Measurements from ENCODE around the gene TSFM. TPM values are rescaled to one million over a fixed set of nuclear protein-coding genes. Genes with fewer than 3 reads are reported as not detected.

Gene TSFM
- total and polyA plus RNA-seq, 2 of the 13 experiments (the other 11 are each of a cell fraction or from before 2014, with no cell fraction given) = 29.8 to 68.3 TPM

DNA sequence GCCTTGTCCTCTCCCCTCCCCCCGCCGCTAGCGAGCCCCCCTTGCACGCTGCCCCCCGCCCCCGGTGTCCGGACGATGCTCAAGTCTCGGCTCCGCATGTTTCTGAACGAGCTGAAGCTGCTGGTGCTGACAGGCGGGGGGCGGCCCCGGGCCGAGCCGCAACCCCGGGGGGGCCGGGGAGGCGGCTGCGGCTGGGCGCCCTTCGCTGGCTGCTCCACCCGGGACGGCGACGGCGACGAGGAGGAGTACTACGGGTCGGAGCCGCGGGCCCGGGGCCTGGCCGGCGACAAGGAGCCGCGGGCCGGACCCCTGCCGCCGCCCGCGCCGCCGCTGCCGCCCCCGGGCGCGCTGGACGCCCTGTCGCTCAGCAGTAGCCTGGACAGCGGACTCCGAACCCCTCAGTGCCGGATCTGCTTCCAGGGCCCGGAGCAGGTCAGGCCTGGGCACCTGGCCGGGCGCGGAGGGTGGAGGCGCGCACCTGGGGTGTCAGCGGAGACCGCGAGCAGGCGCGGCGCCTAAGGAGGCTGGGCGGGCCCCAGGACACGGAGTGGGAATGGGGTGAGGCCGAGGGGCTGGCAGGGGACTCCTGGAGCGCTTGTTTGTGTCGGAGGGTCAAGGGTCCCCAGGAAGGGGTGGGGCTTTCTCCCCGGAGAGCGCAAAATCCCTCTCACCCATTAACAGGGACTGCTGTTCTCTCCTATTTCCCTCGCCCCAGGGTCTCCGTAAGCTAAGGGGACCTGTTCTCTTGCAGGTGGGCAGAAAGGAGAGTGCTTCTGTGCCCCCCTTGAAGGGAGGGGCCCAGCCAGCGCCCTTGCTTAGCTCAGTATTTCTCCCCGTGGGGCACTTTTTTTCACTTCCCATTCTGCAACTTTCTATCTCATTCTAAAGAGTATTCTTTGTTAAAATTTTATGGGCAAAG, 26.9 kb upstream of the TSFM start (continued):
- peak; percentile 45; the same call in 1 of the 2 replicates for TF ChIP-seq RXRA (CRISPR knock-in tag; IDR thresholded peaks at IDR 0.05)
- peak; percentile 62 for TF ChIP-seq HNRNPLL (IDR thresholded peaks at IDR 0.05; ENCODE audit: low read depth, low read length, poor library complexity, severe bottlenecking)
- TF ChIP-seq ZNF670 (CRISPR knock-in tag; IDR thresholded peaks at IDR 0.05; ENCODE audit: borderline replicate concordance) = 0 out of 2 replicates have a peak, but pooled peaks have one; percentile 48
- peak; percentile 66; the same call in 1 of the 2 replicates for TF ChIP-seq ZNF232 (CRISPR knock-in tag; IDR thresholded peaks at IDR 0.05; ENCODE audit: borderline replicate concordance)
- 0 out of 3 replicates have a peak, but pooled peaks have one; percentile 31 for TF ChIP-seq MXI1 (IDR thresholded peaks at IDR 0.05; ENCODE audit: borderline replicate concordance, low read depth, low read length)
- TF ChIP-seq, protein P1, sequence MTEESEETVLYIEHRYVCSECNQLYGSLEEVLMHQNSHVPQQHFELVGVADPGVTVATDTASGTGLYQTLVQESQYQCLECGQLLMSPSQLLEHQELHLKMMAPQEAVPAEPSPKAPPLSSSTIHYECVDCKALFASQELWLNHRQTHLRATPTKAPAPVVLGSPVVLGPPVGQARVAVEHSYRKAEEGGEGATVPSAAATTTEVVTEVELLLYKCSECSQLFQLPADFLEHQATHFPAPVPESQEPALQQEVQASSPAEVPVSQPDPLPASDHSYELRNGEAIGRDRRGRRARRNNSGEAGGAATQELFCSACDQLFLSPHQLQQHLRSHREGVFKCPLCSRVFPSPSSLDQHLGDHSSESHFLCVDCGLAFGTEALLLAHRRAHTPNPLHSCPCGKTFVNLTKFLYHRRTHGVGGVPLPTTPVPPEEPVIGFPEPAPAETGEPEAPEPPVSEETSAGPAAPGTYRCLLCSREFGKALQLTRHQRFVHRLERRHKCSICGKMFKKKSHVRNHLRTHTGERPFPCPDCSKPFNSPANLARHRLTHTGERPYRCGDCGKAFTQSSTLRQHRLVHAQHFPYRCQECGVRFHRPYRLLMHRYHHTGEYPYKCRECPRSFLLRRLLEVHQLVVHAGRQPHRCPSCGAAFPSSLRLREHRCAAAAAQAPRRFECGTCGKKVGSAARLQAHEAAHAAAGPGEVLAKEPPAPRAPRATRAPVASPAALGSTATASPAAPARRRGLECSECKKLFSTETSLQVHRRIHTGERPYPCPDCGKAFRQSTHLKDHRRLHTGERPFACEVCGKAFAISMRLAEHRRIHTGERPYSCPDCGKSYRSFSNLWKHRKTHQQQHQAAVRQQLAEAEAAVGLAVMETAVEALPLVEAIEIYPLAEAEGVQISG (CRISPR knock-in tag; IDR thresholded peaks at IDR 0.05) = peak; percentile 63; the same call in 1 of the 2 replicates
- TF ChIP-seq KLF13 (CRISPR knock-in tag; IDR thresholded peaks at IDR 0.05) = 0 out of 2 replicates have a peak, but pooled peaks have one; percentile 40
- TF ChIP-seq ETV6 (CRISPR knock-in tag; conservative IDR thresholded peaks at IDR 0.05) = no peak
- TF ChIP-seq ZNF317 (CRISPR knock-in tag; IDR thresholded peaks at IDR 0.05) = peak; percentile 42; the same call in 1 of the 2 replicates
- TF ChIP-seq ZNF556 (CRISPR knock-in tag; IDR thresholded peaks at IDR 0.05; ENCODE audit: borderline replicate concordance) = peak; percentile 69; the same call in 1 of the 2 replicates
- TF ChIP-seq, protein P2, sequence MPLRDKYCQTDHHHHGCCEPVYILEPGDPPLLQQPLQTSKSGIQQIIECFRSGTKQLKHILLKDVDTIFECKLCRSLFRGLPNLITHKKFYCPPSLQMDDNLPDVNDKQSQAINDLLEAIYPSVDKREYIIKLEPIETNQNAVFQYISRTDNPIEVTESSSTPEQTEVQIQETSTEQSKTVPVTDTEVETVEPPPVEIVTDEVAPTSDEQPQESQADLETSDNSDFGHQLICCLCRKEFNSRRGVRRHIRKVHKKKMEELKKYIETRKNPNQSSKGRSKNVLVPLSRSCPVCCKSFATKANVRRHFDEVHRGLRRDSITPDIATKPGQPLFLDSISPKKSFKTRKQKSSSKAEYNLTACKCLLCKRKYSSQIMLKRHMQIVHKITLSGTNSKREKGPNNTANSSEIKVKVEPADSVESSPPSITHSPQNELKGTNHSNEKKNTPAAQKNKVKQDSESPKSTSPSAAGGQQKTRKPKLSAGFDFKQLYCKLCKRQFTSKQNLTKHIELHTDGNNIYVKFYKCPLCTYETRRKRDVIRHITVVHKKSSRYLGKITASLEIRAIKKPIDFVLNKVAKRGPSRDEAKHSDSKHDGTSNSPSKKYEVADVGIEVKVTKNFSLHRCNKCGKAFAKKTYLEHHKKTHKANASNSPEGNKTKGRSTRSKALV (CRISPR knock-in tag; IDR thresholded peaks at IDR 0.05) = peak; percentile 43; the same call in 1 of the 2 replicates
- TF ChIP-seq TP53 (CRISPR knock-in tag; conservative IDR thresholded peaks at IDR 0.05) = no peak
- peak; percentile 74 for TF ChIP-seq NR2F6 (IDR thresholded peaks at IDR 0.05)
- TF ChIP-seq NR2F6 (CRISPR knock-in tag; IDR thresholded peaks at IDR 0.05) = peak; percentile 83
- TF ChIP-seq NFYC (CRISPR knock-in tag; IDR thresholded peaks at IDR 0.05) = no peak
- peak; percentile 73; the same call in 1 of the 2 replicates for TF ChIP-seq ARNT2 (CRISPR knock-in tag; IDR thresholded peaks at IDR 0.05; ENCODE audit: low read depth)
- TF ChIP-seq TGIF2 (CRISPR knock-in tag; IDR thresholded peaks at IDR 0.05) = no peak
- 0 out of 2 replicates have a peak, but pooled peaks have one; percentile 73 for TF ChIP-seq ZNF256 (CRISPR knock-in tag; conservative IDR thresholded peaks at IDR 0.05)
- TF ChIP-seq YY1 (IDR thresholded peaks at IDR 0.05; ENCODE audit: insufficient read depth, insufficient replicate concordance, low read depth, low read length) = no peak
- TF ChIP-seq ZNF296 (CRISPR knock-in tag; conservative IDR thresholded peaks at IDR 0.05) = no peak
- TF ChIP-seq ZFY (CRISPR knock-in tag; IDR thresholded peaks at IDR 0.05) = peak; percentile 81
- 0 out of 2 replicates have a peak, but pooled peaks have one; percentile 6 for TF ChIP-seq ZNF776 (CRISPR knock-in tag; IDR thresholded peaks at IDR 0.05)
- TF ChIP-seq, protein P3, sequence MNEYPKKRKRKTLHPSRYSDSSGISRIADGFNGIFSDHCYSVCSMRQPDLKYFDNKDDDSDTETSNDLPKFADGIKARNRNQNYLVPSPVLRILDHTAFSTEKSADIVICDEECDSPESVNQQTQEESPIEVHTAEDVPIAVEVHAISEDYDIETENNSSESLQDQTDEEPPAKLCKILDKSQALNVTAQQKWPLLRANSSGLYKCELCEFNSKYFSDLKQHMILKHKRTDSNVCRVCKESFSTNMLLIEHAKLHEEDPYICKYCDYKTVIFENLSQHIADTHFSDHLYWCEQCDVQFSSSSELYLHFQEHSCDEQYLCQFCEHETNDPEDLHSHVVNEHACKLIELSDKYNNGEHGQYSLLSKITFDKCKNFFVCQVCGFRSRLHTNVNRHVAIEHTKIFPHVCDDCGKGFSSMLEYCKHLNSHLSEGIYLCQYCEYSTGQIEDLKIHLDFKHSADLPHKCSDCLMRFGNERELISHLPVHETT (CRISPR knock-in tag; conservative IDR thresholded peaks at IDR 0.05) = 0 out of 2 replicates have a peak, but pooled peaks have one; percentile 24
